ENCODE measurements around the gene TEX13C. TPM values are rescaled to one million over a fixed set of nuclear protein-coding genes. Genes with fewer than 3 reads are reported as not detected.
"Not testable (repeated sequence)": the region's sequence is repeated elsewhere in the genome, so short reads cannot be mapped to it uniquely, and the experiment has no call there.

Gene TEX13C
- total and polyA plus RNA-seq, 9 donors = 0.03 to 0.04 (median 0.03) TPM; not detected in 6

- Histone ChIP-seq H3K36me3 (ENCODE audit: control insufficient read depth, insufficient read depth, low read length) (no peaks in the 10 kb centered on the region), H3K9me3 (replicated peaks; ENCODE audit: control insufficient read depth, low read depth, low read length) (no peaks in the 10 kb centered on the region), H3K27me3 (ENCODE audit: control insufficient read depth, insufficient read depth, low read length) (no peaks in the 10 kb centered on the region), H3K4me1 (ENCODE audit: control insufficient read depth, insufficient read depth, low read length) (no peaks in the 10 kb centered on the region), H3K4me3 (ENCODE audit: low read length) (no peak overlapping the region), H3K27ac (ENCODE audit: low read length) (no peak overlapping the region)
- WGBS (ENCODE audit: insufficient coverage) = no CpG with 5 or more reads among the region's 1 CpG
- no peak for DNase-seq
These were observed 13.3 kb upstream of the TEX13C start for GRCh38 chrX:125306335-125306866.

- Histone ChIP-seq H3K27ac (ENCODE audit: low read length) (no peak overlapping the region), H3K9me3 (replicated peaks; ENCODE audit: control insufficient read depth, low read depth, low read length) (peaks cover 4% of the 10 kb centered on the region), H3K27me3 (ENCODE audit: control insufficient read depth, insufficient read depth, low read length) (no peaks in the 10 kb centered on the region), H3K4me3 (ENCODE audit: low read length) (no peak overlapping the region), H3K36me3 (ENCODE audit: control insufficient read depth, insufficient read depth, low read length) (no peaks in the 10 kb centered on the region), H3K4me1 (ENCODE audit: control insufficient read depth, insufficient read depth, low read length) (no peaks in the 10 kb centered on the region)
- no peak for DNase-seq
These were observed 11.0 kb upstream of the TEX13C start for GRCh38 chrX:125308653-125309052.

DNA sequence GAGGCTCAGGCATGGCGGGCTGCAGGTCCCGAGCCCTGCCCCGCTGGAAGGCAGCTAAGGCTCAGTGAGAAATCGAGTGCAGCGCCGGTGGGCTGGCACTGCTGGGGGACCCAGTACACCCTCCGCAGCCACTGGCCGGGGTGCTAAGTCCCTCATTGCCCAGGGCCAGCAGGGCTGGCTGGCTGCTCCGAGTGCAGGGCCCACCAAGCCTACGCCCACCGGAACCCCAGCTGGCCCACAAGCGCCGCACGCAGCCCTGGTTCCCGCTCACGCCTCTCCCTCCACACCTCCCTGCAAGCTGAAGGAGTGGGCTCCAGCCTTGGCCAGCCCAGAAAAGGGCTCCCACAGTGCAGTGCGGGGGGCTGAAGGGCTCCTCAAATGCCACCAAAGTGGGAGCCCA, 505 bp upstream of the TEX13C start:
- H3K9me3 ChIP-seq (replicated peaks; ENCODE audit: control insufficient read depth, low read depth, low read length); H3K36me3 ChIP-seq (ENCODE audit: control insufficient read depth, insufficient read depth, low read length); DNase-seq; H3K4me3 ChIP-seq (ENCODE audit: low read length); H3K4me1 ChIP-seq (ENCODE audit: control insufficient read depth, insufficient read depth, low read length); H3K27me3 ChIP-seq (ENCODE audit: control insufficient read depth, insufficient read depth, low read length); H3K27ac ChIP-seq (ENCODE audit: low read length): not testable (repeated sequence)
- 92% methylated on average over 11 of the region's 17 CpGs for WGBS (ENCODE audit: insufficient coverage)

DNA sequence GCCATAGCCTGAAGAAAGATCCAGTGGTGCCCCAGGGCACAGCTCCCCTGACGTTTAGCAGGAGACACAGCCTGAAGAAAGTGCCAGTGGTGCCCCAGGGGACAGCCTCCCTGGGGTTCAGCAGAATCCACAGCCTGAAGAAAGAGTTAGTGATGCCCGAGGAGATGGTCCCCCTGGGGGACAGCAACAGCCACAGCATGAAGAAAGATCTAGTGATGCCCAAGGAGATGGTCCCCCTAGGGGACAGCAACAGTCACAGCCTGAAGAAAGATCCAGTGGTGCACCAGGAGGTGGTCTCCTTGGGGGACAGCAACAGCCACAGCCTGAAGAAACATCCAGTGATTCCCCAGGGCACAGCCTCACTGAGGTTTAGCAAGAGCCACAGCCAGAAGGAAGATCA, 2.8 kb downstream of the TEX13C start:
- 61% methylated on average over 2 of the region's 2 CpGs for WGBS (ENCODE audit: insufficient coverage)
- H3K27me3 ChIP-seq (ENCODE audit: control insufficient read depth, insufficient read depth, low read length) = no peaks in the 10 kb centered on the region
- no peak for DNase-seq
- H3K4me3 ChIP-seq (ENCODE audit: low read length) = no peak overlapping the region
- H3K27ac ChIP-seq (ENCODE audit: low read length) = no peak overlapping the region
- H3K4me1 ChIP-seq (ENCODE audit: control insufficient read depth, insufficient read depth, low read length) = no peaks in the 10 kb centered on the region
- no peaks in the 10 kb centered on the region for H3K36me3 ChIP-seq (ENCODE audit: control insufficient read depth, insufficient read depth, low read length)
- peaks cover 6% of the 10 kb centered on the region for H3K9me3 ChIP-seq (replicated peaks; ENCODE audit: control insufficient read depth, low read depth, low read length)

DNA sequence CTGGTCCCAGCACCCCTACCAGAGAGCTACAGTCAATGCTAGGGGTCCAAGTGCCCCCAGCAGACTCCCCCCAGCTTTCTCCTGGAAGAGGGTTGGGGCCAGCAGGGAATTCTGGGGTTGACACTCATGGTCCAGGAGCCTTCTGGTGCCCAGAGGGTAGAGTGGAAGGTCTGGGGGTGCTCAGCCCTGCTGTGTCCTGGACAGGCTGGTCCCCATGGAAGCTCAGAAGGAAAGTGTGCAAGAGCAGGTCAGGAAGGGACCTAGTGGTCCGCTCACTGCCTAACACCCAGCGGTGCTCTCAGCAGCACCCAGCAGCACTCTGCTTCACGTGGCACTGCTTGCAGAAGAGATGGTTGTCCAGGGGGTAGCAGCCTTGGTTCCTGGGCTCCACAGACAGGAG, 6.9 kb downstream of the TEX13C start:
- Histone ChIP-seq H3K27ac (ENCODE audit: low read length) (no peak overlapping the region), H3K27me3 (ENCODE audit: control insufficient read depth, insufficient read depth, low read length) (peaks cover 2% of the 10 kb centered on the region), H3K4me1 (ENCODE audit: control insufficient read depth, insufficient read depth, low read length) (no peaks in the 10 kb centered on the region), H3K36me3 (ENCODE audit: control insufficient read depth, insufficient read depth, low read length) (no peaks in the 10 kb centered on the region), H3K4me3 (ENCODE audit: low read length) (no peak overlapping the region), H3K9me3 (replicated peaks; ENCODE audit: control insufficient read depth, low read depth, low read length) (no peaks in the 10 kb centered on the region)
- 100% methylated on average over 2 of the region's 3 CpGs for WGBS (ENCODE audit: insufficient coverage)
- DNase-seq = no peak

GRCh38 chrX:125327891-125328290, 8.2 kb downstream of the TEX13C start:
- peaks cover 2% of the 10 kb centered on the region for H3K27me3 ChIP-seq (ENCODE audit: control insufficient read depth, insufficient read depth, low read length)
- no peak overlapping the region for H3K4me3 ChIP-seq (ENCODE audit: low read length)

DNA sequence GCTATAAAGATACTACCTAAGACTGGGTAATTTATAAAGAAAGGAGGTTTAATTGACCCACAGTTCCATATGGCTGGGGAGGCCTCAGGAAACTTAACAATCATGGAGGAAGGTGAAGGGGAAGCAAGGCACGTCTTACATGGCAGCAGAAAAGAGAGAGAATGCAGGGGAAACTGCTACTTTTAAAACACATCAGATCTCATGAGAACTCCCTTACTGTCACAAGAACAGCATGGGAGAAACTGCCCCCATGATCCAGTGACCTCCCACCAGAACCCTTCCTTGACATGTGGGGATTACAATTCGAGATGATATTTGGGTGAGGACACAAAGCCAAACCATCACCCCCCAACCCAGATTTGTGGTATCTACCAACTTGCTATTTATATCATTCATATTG, 13.9 kb downstream of the TEX13C start:
- no peaks in the 10 kb centered on the region for H3K36me3 ChIP-seq (ENCODE audit: control insufficient read depth, insufficient read depth, low read length)
- no CpG with 5 or more reads among the region's 2 CpGs for whole genome bisulfite sequencing (ENCODE audit: insufficient coverage)
- no peaks in the 10 kb centered on the region for H3K9me3 ChIP-seq (replicated peaks; ENCODE audit: control insufficient read depth, low read depth, low read length)
- H3K27me3 ChIP-seq (ENCODE audit: control insufficient read depth, insufficient read depth, low read length) = no peaks in the 10 kb centered on the region
- no peak overlapping the region for H3K4me3 ChIP-seq (ENCODE audit: low read length)
- no peak for DNase-seq
- H3K27ac ChIP-seq (ENCODE audit: low read length) = no peak overlapping the region
- no peaks in the 10 kb centered on the region for H3K4me1 ChIP-seq (ENCODE audit: control insufficient read depth, insufficient read depth, low read length)

More at GRCh38 chrX:125327891-125328290, 8.2 kb downstream of the TEX13C start:
- no peak for DNase-seq
- Histone ChIP-seq H3K9me3 (replicated peaks; ENCODE audit: control insufficient read depth, low read depth, low read length) (no peaks in the 10 kb centered on the region), H3K27ac (ENCODE audit: low read length) (no peak overlapping the region), H3K36me3 (ENCODE audit: control insufficient read depth, insufficient read depth, low read length) (no peaks in the 10 kb centered on the region), H3K4me1 (ENCODE audit: control insufficient read depth, insufficient read depth, low read length) (no peaks in the 10 kb centered on the region)
- 90% methylated on average over 12 of the region's 12 CpGs for WGBS (ENCODE audit: insufficient coverage)

- Histone ChIP-seq H3K27ac (ENCODE audit: low read length) (no peak overlapping the region), H3K4me1 (ENCODE audit: control insufficient read depth, insufficient read depth, low read length) (no peaks in the 10 kb centered on the region), H3K36me3 (ENCODE audit: control insufficient read depth, insufficient read depth, low read length) (no peaks in the 10 kb centered on the region), H3K9me3 (replicated peaks; ENCODE audit: control insufficient read depth, low read depth, low read length) (no peaks in the 10 kb centered on the region), H3K4me3 (ENCODE audit: low read length) (no peak overlapping the region), H3K27me3 (ENCODE audit: control insufficient read depth, insufficient read depth, low read length) (no peaks in the 10 kb centered on the region)
- no peak for DNase-seq
- 50% methylated on average over 4 of the region's 4 CpGs for whole genome bisulfite sequencing (ENCODE audit: insufficient coverage)
These were observed 20.8 kb downstream of the TEX13C start for GRCh38 chrX:125340490-125340889.

- H3K4me3 ChIP-seq (ENCODE audit: low read length) = no peak overlapping the region
- peaks cover 2% of the 10 kb centered on the region for H3K9me3 ChIP-seq (replicated peaks; ENCODE audit: control insufficient read depth, low read depth, low read length)
- H3K27ac ChIP-seq (ENCODE audit: low read length) = no peak overlapping the region
- no CpG with 5 or more reads among the region's 1 CpG for WGBS (ENCODE audit: insufficient coverage)
- no peak for DNase-seq
- H3K36me3 ChIP-seq (ENCODE audit: control insufficient read depth, insufficient read depth, low read length) = no peaks in the 10 kb centered on the region
- H3K27me3 ChIP-seq (ENCODE audit: control insufficient read depth, insufficient read depth, low read length) = no peaks in the 10 kb centered on the region
- H3K4me1 ChIP-seq (ENCODE audit: control insufficient read depth, insufficient read depth, low read length) = no peaks in the 10 kb centered on the region
These were observed 54.5 kb downstream of the TEX13C start for GRCh38 chrX:125374169-125374568.
